ENCODE results near the gene MICAL3.

MICAL3 gene

GRCh38 chr22:17955590-17956379, 68.6 kb downstream of the MICAL3 start:
- H3K9me3 ChIP-seq (ENCODE audit: low read length) = no peaks in the 10 kb centered on the region
- no peaks in the 10 kb centered on the region for H3K36me3 ChIP-seq (ENCODE audit: insufficient read depth, low read length)
- no peak overlapping the region for H3K4me3 ChIP-seq (ENCODE audit: low read depth in 1 of 2, low read length in 2 of 2)
- H3K9ac ChIP-seq (ENCODE audit: low read length) = no peak overlapping the region
- peaks cover 37% of the 10 kb centered on the region for H3K4me1 ChIP-seq (ENCODE audit: insufficient read depth, low read length)
- no peak overlapping the region for H3K27ac ChIP-seq (ENCODE audit: low read depth, low read length)
- no peaks in the 10 kb centered on the region for H3K27me3 ChIP-seq (ENCODE audit: control insufficient read depth in 1 of 2, insufficient read depth in 2 of 2, low read length in 2 of 2)

GRCh38 chr22:17954860-17955587, 69.3 kb downstream of the MICAL3 start:
- Histone ChIP-seq H3K9ac (ENCODE audit: low read length) (no peak overlapping the region), H3K27ac (ENCODE audit: low read depth, low read length) (no peak overlapping the region)

GRCh38 chr22:17954200-17954859, 70.0 kb downstream of the MICAL3 start:
- Histone ChIP-seq H3K27ac (ENCODE audit: low read depth, low read length) (no peak overlapping the region), H3K4me1 (ENCODE audit: insufficient read depth, low read length) (peaks cover 41% of the 10 kb centered on the region), H3K9ac (ENCODE audit: low read length) (no peak overlapping the region), H3K36me3 (ENCODE audit: insufficient read depth, low read length) (no peaks in the 10 kb centered on the region), H3K4me3 (ENCODE audit: low read depth in 1 of 2, low read length in 2 of 2) (no peak overlapping the region), H3K27me3 (ENCODE audit: control insufficient read depth in 1 of 2, insufficient read depth in 2 of 2, low read length in 2 of 2) (no peaks in the 10 kb centered on the region), H3K9me3 (ENCODE audit: low read length) (no peaks in the 10 kb centered on the region)

More at GRCh38 chr22:17954860-17955587, 69.3 kb downstream of the MICAL3 start:
- no peaks in the 10 kb centered on the region for H3K36me3 ChIP-seq (ENCODE audit: insufficient read depth, low read length)
- no peaks in the 10 kb centered on the region for H3K9me3 ChIP-seq (ENCODE audit: low read length)
- peaks cover 41% of the 10 kb centered on the region for H3K4me1 ChIP-seq (ENCODE audit: insufficient read depth, low read length)
- no peaks in the 10 kb centered on the region for H3K27me3 ChIP-seq (ENCODE audit: control insufficient read depth in 1 of 2, insufficient read depth in 2 of 2, low read length in 2 of 2)
- H3K4me3 ChIP-seq (ENCODE audit: low read depth in 1 of 2, low read length in 2 of 2) = no peak overlapping the region

GRCh38 chr22:17953147-17953546, 71.2 kb downstream of the MICAL3 start:
- Histone ChIP-seq H3K9me3 (ENCODE audit: low read length) (no peaks in the 10 kb centered on the region), H3K27me3 (ENCODE audit: control insufficient read depth in 1 of 2, insufficient read depth in 2 of 2, low read length in 2 of 2) (no peaks in the 10 kb centered on the region), H3K27ac (ENCODE audit: low read depth, low read length) (no peak overlapping the region), H3K9ac (ENCODE audit: low read length) (no peak overlapping the region), H3K36me3 (ENCODE audit: insufficient read depth, low read length) (no peaks in the 10 kb centered on the region), H3K4me1 (ENCODE audit: insufficient read depth, low read length) (peaks cover 36% of the 10 kb centered on the region), H3K4me3 (ENCODE audit: low read depth in 1 of 2, low read length in 2 of 2) (no peak overlapping the region)

- peaks cover 36% of the 10 kb centered on the region for H3K4me1 ChIP-seq (ENCODE audit: insufficient read depth, low read length)
- no peaks in the 10 kb centered on the region for H3K36me3 ChIP-seq (ENCODE audit: insufficient read depth, low read length)
- no peaks in the 10 kb centered on the region for H3K27me3 ChIP-seq (ENCODE audit: control insufficient read depth in 1 of 2, insufficient read depth in 2 of 2, low read length in 2 of 2)
- H3K9me3 ChIP-seq (ENCODE audit: low read length) = no peaks in the 10 kb centered on the region
- no peak overlapping the region for H3K27ac ChIP-seq (ENCODE audit: low read depth, low read length)
- H3K9ac ChIP-seq (ENCODE audit: low read length) = no peak overlapping the region
- no peak overlapping the region for H3K4me3 ChIP-seq (ENCODE audit: low read depth in 1 of 2, low read length in 2 of 2)
These were observed 72.0 kb downstream of the MICAL3 start for GRCh38 chr22:17952273-17952801.

GRCh38 chr22:17951315-17951714, 73.0 kb downstream of the MICAL3 start:
- Histone ChIP-seq H3K4me3 (ENCODE audit: low read depth in 1 of 2, low read length in 2 of 2) (no peak overlapping the region), H3K27ac (ENCODE audit: low read depth, low read length) (no peak overlapping the region), H3K9me3 (ENCODE audit: low read length) (no peaks in the 10 kb centered on the region), H3K36me3 (ENCODE audit: insufficient read depth, low read length) (no peaks in the 10 kb centered on the region), H3K4me1 (ENCODE audit: insufficient read depth, low read length) (peaks cover 46% of the 10 kb centered on the region), H3K9ac (ENCODE audit: low read length) (no peak overlapping the region), H3K27me3 (ENCODE audit: control insufficient read depth in 1 of 2, insufficient read depth in 2 of 2, low read length in 2 of 2) (no peaks in the 10 kb centered on the region)

GRCh38 chr22:17950651-17951214, 73.6 kb downstream of the MICAL3 start:
- no peak overlapping the region for H3K27ac ChIP-seq (ENCODE audit: low read depth, low read length)
- H3K4me3 ChIP-seq (ENCODE audit: low read depth in 1 of 2, low read length in 2 of 2) = no peak overlapping the region
- H3K9ac ChIP-seq (ENCODE audit: low read length) = no peak overlapping the region
- peaks cover 47% of the 10 kb centered on the region for H3K4me1 ChIP-seq (ENCODE audit: insufficient read depth, low read length)
- no peaks in the 10 kb centered on the region for H3K36me3 ChIP-seq (ENCODE audit: insufficient read depth, low read length)
- no peaks in the 10 kb centered on the region for H3K27me3 ChIP-seq (ENCODE audit: control insufficient read depth in 1 of 2, insufficient read depth in 2 of 2, low read length in 2 of 2)
- H3K9me3 ChIP-seq (ENCODE audit: low read length) = no peaks in the 10 kb centered on the region

GRCh38 chr22:17949642-17950473, 74.5 kb downstream of the MICAL3 start:
- Histone ChIP-seq H3K27ac (ENCODE audit: low read depth, low read length) (peak overlapping the region; percentile 34), H3K4me1 (ENCODE audit: insufficient read depth, low read length) (peaks cover 49% of the 10 kb centered on the region)

GRCh38 chr22:17948101-17948500, 76.3 kb downstream of the MICAL3 start:
- no peaks in the 10 kb centered on the region for H3K9me3 ChIP-seq (ENCODE audit: low read length)
- H3K4me1 ChIP-seq (ENCODE audit: insufficient read depth, low read length) = peaks cover 59% of the 10 kb centered on the region
- no peak overlapping the region for H3K9ac ChIP-seq (ENCODE audit: low read length)
- no peaks in the 10 kb centered on the region for H3K27me3 ChIP-seq (ENCODE audit: control insufficient read depth in 1 of 2, insufficient read depth in 2 of 2, low read length in 2 of 2)
- H3K27ac ChIP-seq (ENCODE audit: low read depth, low read length) = no peak overlapping the region
- no peak overlapping the region for H3K4me3 ChIP-seq (ENCODE audit: low read depth in 1 of 2, low read length in 2 of 2)
- no peaks in the 10 kb centered on the region for H3K36me3 ChIP-seq (ENCODE audit: insufficient read depth, low read length)

More at GRCh38 chr22:17949642-17950473, 74.5 kb downstream of the MICAL3 start:
- no peak overlapping the region for H3K9ac ChIP-seq (ENCODE audit: low read length)
- H3K9me3 ChIP-seq (ENCODE audit: low read length) = no peaks in the 10 kb centered on the region
- no peak overlapping the region for H3K4me3 ChIP-seq (ENCODE audit: low read depth in 1 of 2, low read length in 2 of 2)
- H3K27me3 ChIP-seq (ENCODE audit: control insufficient read depth in 1 of 2, insufficient read depth in 2 of 2, low read length in 2 of 2) = no peaks in the 10 kb centered on the region
- no peaks in the 10 kb centered on the region for H3K36me3 ChIP-seq (ENCODE audit: insufficient read depth, low read length)

GRCh38 chr22:17946662-17947367, 77.5 kb downstream of the MICAL3 start:
- Histone ChIP-seq H3K9ac (ENCODE audit: low read length) (no peak overlapping the region), H3K27me3 (ENCODE audit: control insufficient read depth in 1 of 2, insufficient read depth in 2 of 2, low read length in 2 of 2) (no peaks in the 10 kb centered on the region), H3K36me3 (ENCODE audit: insufficient read depth, low read length) (no peaks in the 10 kb centered on the region), H3K9me3 (ENCODE audit: low read length) (no peaks in the 10 kb centered on the region), H3K27ac (ENCODE audit: low read depth, low read length) (no peak overlapping the region), H3K4me1 (ENCODE audit: insufficient read depth, low read length) (peaks cover 64% of the 10 kb centered on the region), H3K4me3 (ENCODE audit: low read depth in 1 of 2, low read length in 2 of 2) (no peak overlapping the region)
